NCI-H2196 (cell line): ENCODE results near the gene PCMT1.
"Not testable (repeated sequence)": the region's sequence is repeated elsewhere in the genome, so short reads cannot be mapped to it uniquely, and the experiment has no call there.

Experiments
- DNase-seq: peaks from one replicate; lab custom pipeline; 2025; ENCODE audit not compliant: unreplicated experiment; lab: John Stamatoyannopoulos, UW

PCMT1 gene

DNA sequence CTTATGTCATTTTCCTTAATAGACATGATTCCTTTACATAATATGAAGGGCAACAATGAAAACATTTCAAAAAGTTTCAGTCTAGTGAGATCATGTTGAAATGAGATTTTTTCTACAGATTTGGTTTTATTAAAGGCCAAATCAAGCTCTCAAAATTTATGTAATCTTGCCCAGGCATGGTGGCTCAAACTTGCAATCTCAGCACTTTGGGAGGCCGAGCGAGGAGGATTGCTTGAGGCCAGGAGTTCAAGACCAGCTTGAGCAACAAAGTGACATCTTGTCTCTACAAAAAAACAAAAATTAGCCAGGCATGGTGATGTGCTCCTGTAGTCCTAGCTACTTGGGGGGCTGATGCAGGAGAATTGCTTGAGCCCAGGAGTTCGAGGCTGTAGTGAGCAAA, 63.8 kb downstream of the PCMT1 start:
- DNase-seq, result no peak

GRCh38 chr6:149815788-149816187, 66.2 kb downstream of the PCMT1 start:
- no peak for DNase-seq

- no peak for DNase-seq
These were observed 71.0 kb downstream of the PCMT1 start for GRCh38 chr6:149820506-149820905.

- no peak for DNase-seq
These were observed 72.0 kb downstream of the PCMT1 start for GRCh38 chr6:149821492-149821891.

- DNase-seq, result no peak
These were observed 73.5 kb downstream of the PCMT1 start for GRCh38 chr6:149823013-149823412.

DNA sequence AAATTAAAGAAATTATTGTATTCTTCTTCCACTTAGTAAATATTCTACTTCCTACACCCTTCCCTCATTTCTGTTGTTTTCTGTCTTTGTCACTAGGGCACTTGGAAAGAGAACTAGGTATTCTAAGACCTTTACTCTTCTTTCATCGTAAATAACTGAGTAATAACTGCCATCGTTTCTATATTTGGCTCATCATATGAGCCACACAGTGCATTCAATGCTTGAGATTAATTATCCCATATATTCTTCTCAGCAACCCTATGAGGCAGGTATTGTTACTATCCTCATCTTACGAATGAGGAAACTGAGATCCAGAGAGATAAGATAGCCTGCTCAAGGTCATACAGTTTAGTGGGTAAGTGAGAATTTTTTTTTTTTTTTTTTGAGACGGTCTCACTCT, 75.8 kb downstream of the PCMT1 start:
- DNase-seq, result no peak

DNA sequence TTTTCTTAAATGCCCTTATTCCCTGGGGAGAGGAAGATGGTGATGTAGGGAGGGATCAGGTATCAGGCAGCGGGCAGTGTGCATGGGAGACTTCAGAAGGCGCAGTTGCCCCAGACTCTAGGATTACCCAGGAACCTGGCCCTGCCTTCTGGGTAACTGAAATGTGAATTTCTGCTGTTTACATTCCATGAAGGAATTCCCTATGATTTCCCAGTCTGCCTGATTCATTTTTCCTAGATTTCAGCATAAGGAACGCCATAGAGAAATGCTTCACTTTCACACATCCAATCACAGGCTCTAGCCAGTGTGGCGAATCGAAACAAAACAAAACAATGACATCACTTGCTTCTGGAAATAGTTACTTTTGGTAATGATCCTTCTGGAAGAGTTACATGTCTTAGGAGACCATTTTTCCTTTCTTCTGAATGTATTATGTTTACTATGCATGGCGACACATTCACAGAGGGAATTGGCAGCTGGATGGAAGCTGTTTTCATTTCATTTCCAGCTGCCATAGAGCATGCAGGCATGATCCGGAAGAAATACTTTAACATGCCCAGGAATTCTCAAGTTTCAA, 81.3 kb downstream of the PCMT1 start:
- DNase-seq, result no peak

GRCh38 chr6:149831308-149831820, 81.8 kb downstream of the PCMT1 start:
- DNase-seq, result no peak

DNA sequence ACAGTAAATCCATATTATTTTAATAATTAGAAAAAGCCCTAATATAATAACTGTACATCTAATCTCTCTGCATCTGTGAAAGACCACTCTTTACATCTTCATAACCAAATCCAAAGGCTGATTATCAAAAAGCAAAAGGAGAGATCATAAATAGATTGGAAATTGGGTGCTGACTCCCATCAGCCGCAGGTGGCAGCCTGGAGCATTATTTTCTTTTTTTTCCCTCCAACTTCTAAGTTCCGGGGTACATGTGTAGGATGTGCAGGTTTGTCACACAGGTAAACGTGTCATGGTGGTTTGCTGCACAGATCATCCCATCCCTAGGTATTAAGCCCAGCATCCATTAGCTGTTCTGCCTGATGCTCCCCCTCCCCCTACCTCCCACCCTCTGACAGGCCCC, 84.1 kb downstream of the PCMT1 start:
- DNase-seq, result no peak

- peak; percentile 73 for DNase-seq
These were observed 85.3 kb downstream of the PCMT1 start for GRCh38 chr6:149834513-149835481.

DNA sequence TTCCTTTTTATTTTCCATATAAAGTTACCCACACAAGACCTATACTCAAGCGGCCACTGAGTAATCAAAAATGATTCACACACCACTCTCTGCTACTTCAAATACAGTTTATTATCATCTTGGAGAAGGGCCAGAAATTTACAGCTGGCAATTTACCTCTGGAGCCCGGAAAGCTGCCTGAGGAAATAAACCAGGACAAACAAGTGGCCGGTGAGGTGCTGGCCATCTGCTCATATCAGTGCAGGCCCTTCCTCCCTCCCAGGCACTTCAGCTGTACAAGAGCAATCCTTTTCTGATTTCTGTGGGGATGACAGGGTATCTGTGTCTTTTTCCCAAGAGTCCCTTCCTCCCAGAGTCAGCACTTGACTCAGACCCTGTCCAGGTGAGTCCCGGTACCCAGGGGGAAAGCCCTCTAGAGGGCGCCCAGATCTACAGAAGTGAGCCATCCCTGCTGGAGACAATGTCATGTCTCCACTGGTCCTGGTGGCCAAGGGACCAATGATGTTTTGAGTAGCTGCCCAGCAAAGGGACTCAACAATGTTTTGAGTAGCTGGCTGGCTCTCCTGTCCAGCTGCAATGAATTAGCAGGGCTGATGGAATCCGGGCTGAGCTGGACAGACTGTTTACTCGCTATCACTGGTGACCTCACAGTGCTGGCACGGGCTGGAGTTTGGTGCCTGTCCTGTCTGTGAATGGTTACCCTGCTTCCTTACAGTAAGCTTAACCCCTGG, 91.0 kb downstream of the PCMT1 start:
- peak; percentile 92 for DNase-seq

- no peak for DNase-seq
These were observed 92.8 kb downstream of the PCMT1 start for GRCh38 chr6:149842331-149842730.

DNA sequence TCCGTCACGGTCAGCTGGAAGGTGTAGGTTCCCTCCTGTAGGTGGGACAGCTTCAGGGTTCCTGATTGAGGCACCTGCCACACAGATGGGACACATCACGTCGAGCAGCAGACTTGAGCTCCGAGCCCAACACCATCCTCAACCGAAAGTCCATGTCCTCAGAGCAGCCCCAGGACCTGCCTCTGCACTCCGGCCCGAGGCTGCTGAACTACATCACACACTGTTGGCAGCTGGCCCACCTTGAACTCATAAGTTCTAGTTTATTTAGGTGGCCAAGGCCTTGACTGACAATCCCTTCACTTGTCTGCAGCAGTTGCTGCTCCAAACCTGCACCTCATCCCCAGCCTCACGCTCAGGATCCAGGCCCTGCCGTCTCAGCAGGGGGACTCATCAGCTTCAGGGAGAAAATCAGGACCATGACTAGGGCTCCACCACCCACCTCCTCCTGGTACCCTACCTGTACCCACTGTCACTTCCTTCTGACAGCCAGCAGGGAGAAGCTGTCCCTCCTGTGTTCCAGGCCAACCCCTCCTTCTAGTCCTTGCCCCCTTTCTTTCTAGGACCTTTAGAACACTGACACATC, 93.6 kb downstream of the PCMT1 start:
- DNase-seq, result no peak

DNA sequence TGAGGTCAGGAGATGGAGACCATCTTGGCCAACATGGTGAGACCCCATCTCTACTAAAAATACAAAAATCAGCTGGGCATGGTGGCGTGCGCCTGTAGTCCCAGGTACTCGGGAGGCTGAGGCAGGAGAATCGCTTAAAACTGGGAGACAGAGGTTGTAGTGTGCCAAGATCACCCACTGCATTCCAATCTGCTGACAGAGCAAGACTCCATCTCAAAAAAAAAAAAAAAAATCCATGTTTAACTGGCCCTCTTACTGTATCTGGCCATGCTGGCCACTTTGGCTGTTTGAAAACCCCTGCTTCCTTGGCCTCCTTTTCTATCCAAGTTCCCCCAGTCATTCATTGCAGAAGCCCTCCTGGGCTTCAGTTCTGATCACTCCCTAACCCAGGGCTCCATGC, 94.5 kb downstream of the PCMT1 start:
- not testable (repeated sequence) for DNase-seq

GRCh38 chr6:149844480-149844879, 94.9 kb downstream of the PCMT1 start:
- no peak for DNase-seq

GRCh38 chr6:149845549-149845948, 96.0 kb downstream of the PCMT1 start:
- no peak for DNase-seq

DNA sequence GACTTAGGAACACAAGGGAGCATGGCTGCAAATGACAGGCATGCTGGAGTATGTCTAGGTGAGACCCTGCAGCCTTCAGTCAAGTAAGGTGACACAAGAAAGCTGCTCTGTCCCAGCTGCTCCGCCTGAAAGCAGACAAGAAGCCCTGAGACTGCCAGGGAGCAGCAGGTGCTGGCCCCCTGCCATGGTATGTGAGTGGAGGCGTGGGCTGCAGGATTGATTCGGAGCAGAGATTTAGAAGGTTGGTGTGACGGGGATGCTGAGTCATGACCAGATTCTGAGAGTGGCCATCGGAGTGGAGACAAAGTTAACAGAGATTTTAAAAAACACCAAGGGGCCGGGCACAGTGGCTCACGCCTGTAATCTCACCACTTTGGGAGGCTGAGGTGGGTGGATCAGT, 96.8 kb downstream of the PCMT1 start:
- DNase-seq, result no peak

DNA sequence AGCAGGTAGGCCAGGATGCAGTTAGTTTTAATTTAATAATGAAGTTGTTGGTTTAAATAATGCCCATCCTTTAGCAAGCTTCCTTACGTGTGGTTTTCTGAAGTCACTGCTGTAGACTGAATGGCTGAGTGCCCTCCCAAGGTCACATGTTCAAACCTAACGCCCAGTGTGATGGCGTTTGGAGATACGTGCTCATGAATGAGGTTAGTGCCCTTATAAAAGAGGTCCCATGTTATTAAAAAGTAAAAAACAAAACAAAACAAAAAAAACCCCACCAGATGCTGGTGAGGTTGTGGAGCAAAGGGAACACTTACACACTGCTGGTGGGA, 98.4 kb downstream of the PCMT1 start:
- DNase-seq, result no peak

DNA sequence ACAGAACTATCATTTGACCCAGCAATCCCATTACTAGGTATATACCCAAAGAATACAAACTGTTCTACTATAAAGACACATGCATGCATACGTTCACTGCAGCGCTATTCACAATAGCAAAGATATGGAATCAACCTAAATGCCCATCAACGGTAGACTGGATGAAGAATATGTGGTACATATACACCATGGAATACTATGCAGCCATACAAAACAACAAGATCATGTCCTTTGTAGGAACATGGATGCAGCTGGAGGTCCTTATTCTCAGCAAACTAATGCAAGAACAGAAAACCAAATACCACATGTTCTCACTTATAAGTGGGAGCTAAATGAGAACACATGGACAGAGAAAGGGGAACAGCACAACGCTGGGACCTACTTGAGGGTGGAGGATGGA, 98.8 kb downstream of the PCMT1 start:
- not testable (repeated sequence) for DNase-seq

- DNase-seq, result no peak
These were observed 102.0 kb downstream of the PCMT1 start for GRCh38 chr6:149851461-149852110.

GRCh38 chr6:149852180-149852579, 102.6 kb downstream of the PCMT1 start:
- DNase-seq, result peak; percentile 41
